GM18502 (cell line): ENCODE results near the gene DLG4.

Experiments used
- ATAC-seq: cut with Tn5 transposase; IDR thresholded peaks from one replicate; pipeline ENCODE4 v1.9.1; 2021; ENCODE audit warnings: mild to moderate bottlenecking; ENCODE audit not compliant: unreplicated experiment, poor library complexity

Gene DLG4

DNA sequence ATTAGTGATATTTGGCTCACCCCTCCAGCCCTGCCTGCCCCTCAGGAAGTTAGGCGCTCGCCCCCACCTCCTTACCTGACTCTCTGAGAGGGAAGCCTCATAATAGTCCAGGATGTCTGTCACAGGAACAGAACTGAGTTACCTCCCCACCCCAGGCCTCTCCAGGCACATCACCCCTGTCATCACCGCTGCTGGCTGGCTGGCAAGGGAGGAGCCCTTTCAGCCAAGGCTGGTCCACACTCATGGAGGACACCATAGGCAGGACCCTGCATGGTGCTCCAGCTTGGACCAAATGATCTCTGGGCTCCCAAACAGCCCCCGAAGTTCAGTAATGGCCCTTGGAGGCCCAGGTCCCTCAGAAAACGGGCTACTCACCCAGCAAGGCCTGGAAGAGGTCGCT is 1.5 kb downstream of the DLG4 start:
- ATAC-seq = no peak

DNA sequence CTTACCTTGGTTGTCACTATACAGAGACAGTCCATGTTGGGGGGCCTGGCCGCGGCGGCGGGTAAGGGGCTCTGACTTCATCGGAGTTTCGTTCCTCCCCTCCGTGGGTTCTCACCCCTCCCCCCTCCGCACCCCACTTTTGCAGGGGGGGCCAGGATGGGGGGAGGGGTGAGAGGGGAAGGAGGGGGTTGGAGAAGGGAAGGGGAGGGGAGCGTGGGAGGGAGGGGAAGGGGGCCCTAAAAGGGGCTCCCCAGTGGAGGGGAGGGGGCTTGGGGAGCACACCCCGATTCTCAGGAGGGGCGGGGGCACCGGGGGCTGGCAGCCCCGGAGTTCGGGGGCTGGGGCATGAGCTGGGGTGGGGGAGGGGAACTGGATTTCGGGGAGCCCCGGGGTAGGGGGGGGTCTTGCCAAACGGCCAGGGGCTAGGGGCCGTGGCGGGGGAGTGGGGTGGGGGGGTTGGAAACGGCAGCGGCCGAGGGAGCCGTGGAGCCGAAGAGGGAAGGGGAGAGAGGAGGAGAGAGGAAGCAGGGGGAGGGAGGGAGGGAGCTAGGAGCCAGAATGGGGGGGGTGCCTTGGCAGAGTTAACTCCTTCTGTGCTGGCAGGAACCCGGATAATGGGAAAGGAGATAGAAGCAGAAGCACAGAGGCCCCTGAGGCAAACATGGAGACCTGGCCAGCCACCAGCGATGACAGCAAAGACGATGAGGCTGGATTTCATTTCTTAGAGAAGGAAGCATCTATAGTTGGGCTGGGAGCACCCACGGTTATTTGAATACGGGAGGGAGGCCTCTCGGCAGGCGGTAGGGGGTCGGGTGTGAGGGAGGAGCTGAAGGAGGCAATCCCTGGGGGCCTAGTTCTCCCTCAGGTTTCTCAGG is 2.3 kb downstream of the DLG4 start:
- ATAC-seq = no peak

DNA sequence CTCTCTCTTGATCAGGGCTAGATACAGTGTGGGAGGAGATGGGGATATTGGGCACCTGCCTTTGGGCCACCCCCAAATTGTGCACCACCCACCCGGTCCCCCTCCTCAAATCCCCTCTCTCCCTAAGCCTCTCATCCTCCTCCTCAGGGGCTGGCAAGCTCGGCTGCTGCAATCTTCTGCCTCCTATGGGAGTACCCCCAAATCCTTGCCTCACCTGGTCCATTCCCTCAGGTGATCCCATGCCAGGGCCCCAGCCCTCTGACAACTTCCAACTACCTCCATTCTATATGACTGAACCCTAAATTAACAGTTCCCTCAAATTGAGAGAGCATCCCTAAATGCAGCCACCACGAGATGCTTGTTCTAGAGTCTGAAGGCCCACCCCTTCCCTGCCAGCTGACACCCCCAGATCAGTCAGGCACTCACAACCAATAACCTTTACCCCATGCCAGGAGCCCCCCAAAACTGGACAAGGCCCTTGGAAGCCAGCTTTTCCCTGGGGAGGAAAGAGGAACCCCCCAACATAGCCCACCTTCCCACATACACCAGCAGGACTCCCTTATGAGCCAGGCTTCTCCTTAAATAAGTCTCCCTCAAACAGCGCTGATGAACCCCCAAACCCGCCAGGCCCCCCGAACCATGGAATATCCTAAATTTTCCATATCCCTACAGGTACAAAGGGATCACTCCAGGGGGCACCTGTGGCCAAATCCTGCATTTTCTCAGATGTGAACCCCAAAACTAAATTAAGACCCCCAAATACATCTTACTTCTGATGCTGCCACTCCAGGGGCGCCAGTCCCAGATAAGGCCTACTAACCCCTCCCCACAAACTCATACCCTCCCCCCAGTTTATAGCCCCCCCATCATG is 3.2 kb downstream of the DLG4 start:
- ATAC-seq = no peak

DNA sequence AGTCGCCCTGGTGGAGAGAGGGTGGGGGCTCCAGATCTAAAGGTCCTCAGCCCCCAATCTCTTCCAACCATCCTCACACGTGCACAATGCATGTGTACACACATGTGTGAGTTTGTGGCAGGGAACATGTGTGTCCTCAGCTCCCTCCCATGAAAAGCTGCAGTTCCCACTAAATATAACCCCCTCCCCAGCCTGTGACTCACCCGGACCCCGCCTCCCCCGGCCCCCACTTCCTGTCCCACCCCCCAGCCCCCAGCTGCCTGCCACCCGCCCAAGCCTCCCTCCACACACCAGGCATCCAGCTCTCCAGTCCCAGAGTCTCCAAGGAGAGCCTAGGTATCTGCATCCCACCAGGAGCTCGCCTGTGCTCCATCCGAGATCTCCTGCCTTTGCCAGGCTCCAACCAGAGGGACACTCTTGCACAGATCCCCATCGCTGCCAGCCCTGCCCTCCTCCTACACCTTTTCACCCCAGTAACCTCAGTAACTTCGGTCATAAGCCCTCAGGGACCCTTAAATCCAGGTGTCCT is 3.9 kb downstream of the DLG4 start:
- no peak for ATAC-seq

DNA sequence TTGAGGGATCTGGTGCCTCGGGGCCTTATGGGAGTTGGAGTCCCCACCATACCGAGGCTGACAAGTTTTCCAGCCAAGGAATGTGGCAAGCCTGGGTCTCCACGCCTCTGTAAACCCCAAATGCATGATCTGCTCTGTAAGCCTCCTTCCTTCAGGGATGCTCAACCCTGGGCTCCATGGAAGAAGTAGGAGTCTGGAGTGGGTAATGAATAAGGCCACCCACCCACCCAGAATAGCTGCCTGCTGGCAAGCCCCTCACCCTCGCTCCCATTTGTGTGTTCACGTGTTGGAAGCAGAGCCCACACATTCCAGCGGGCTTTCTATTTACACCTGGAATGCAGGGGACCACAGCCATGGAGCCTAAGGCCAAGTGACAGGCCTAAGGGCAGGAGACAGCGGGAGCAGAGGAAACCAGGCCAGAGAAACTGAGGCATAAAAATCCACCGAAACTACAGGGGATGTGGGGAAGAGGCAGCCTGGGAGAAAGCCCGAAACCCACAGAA is 4.4 kb downstream of the DLG4 start:
- ATAC-seq = no peak

DNA sequence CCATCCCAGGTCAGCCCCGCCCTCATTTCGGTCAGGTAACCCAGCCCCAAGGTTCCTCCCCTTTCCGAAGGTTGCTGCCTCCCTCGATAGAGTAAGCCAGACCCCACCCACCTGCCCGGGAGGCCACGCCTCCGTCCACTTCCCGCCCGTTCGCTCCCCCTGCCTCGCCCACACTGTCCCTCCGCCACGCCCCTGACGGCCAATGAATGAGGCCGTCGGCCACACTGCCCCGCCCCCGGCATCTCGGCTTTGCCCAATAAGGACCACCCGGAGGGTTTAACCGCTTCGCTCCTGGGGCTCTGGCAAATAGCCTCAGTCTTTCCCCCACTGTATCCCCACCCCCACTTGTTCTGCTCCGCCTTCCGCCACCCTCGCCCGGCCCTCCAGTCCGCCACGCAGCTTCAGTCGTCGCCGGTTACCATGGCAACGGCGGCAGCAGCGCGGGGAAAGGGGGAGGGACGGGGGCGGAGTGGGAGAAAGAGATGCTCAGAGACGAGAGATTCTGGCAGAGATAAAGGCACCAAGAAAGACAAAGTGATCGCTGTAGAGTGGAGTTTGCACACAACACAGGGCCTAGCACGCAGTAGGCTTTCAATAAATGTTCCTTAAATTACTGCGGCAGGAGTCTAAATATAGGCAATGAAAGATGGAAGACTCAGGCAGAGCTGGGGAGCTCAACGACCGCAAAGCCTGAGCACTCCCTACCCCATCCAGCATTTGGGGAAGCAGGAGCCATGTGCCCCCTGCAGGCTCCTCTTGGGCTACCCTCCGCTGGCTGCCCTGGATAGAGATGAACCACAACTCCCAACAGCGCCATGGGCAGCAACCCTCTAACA is 5.1 kb downstream of the DLG4 start:
- peak; percentile 86 for ATAC-seq

DNA sequence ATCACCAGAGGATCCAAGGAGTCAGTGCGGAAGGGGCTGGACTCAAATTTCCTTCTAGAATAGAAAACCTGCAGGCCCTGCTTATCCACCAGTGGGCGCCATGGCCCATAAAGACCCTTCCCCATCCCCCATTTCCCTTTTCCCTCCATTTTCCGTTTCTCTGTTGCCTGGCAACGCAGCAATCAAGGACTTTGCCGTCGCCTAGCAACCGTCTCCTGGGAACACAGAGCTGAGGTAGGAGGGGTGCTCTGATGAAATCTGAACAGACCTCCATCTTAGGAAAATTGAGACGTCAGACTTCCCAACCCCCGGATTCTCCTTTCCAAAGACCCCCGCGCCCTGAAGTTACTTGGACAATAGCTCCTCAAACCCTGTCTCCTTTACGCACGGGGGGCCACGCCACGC is 5.7 kb downstream of the DLG4 start:
- no peak for ATAC-seq

DNA sequence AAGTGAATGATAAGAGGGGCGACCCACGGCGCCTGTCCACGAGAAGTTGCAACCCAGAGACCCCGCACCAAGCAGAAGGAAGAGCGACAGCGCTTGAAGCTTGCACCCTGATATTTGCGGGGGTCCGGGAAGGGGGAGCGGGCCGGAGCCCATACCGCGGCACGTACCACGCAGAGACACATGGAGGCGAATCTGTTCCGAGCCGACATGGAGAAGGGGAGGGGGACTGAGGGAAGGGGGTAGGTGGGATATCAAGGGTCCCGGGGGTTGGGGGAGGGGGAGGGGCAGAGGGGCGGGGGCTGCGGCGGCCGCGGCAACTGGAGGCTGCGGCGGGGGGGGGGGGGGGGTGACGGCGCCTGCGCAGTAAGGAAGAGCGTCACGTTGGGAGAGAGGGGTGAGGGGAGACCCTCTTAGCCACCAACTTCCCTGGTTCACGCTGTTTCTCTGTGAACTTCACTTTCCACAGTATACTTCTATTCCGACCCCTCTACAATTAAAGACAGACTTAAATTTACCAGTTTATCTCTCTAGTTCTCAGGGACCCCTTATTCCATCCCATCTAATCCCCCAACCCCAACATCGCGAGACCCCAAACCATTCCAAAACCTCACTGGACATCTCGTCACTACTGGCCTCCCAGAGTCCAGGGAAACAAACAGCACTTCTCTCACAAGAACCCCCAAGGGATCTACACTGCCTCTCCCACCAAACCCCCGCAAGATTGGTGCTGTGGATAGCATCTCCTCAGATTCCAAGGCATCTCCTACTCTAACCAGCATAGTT is 8.0 kb downstream of the DLG4 start:
- no peak for ATAC-seq

DNA sequence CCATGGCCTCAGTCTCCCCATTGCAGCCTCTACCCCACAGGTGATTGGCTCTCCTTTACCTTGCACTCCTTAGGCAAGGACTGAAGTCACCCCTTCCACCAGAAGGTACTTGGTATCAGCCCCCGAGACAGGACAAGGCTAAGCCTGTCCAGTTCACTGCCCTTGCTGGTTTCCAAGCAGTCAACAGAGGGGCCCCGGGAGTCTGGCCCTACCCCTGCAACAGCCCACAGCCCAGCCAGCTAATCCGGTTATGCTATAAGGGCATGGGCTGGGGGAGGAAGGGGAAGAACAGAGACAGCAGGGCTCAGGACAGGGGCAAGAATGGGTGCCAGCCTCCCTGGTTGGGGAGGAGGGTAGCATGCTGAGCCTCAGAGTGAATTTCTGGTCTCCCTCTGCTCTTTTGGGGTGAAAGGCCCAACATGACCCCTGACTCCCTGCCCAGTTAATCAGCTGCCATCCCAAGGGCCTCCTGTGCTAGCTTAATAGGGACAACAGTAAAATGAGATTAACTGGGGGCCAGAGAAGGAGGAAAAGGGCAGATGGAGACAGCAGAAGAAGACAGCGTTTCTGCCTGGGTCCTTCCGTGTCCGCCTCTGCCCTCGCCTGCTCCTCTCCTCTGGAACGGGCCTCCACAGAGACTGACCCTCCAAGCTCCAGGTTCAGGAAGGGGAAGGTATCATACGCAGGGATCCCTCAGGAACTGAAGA is 10.7 kb downstream of the DLG4 start:
- ATAC-seq = no peak

DNA sequence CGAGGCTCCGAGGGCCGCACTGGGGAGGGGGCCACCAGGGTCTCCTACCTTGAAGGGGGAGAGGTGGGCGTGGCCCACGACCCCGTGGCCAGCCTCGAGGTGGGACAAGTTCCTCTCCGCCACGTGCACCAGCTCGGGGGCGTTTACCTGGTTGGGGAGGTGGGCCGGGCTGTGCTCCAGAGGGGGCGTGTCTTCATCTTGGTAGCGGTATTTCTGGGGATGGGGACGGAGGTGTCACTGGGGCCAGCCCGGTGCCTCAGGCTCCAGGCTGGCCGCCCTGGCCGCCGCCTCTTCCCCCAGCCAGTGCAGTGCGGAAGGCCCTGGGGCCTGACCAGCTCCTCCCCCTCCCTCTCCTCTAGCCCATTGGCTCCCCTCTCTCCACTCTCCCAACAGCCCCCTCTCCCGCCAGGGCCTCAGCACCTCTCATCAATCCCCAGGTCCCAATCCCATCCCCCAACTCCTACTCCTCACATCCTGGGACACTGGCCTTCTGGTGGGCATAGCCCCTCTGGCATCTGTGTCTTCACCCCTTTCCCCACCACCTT is 11.5 kb downstream of the DLG4 start:
- no peak for ATAC-seq

DNA sequence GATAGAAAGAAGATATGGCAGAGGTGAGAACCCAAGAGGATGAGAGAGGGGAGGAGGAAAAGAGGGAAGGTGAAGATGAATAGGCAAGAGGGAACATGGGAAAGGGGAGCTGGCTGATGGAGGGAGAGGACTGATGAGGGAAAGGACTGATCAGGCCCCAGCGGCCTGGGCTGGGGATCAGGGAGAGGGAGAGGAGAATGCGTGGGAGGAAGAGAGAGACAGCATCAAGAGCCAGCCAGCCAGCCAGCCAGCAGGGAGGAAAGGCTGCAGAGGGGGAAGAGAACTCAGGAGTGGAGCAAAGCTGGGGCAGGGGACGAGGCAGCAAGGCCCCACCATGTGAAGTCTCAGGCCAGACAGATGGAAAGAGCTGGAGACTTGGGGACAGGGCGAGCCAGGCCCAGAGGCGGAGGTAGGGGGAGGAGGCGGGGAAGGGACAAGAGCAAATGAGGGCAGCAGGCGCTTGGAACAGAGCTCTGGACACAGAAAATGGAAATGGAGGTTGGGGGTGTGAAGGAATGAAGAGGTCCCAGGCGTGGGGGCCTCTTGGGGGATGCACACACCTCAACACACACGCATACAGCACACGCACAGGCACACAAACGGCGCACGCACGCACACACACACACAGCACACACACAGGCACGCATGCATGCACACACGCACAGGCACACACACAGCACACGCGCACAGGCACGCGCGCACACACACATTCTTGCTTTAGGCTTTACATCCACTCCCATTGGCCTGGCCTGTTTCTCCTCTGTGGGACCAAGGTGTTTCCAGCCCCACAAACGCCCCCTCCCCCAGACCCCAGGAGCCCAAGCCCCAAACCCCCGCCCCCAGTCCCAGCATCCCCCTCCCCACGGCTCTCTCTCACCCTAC is 12.3 kb downstream of the DLG4 start:
- no peak for ATAC-seq

DNA sequence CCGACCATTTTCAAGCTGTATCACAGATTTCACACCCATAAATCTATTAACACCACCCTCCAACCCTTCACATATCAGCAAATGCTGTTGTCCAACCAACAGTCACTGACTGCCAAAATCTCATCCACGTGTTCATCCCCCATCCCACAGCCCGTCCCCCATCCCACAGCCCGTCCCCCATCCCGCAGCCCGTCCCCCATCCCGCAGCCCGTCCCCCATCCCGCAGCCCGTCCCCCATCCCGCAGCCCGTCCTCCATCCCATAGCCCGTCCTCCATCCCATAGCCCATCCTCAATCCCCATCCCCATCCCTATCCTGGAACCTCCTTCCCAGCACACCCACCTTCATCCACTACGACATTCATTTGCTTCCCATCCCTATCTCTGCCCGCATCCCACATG is 14.1 kb downstream of the DLG4 start:
- no peak for ATAC-seq

DNA sequence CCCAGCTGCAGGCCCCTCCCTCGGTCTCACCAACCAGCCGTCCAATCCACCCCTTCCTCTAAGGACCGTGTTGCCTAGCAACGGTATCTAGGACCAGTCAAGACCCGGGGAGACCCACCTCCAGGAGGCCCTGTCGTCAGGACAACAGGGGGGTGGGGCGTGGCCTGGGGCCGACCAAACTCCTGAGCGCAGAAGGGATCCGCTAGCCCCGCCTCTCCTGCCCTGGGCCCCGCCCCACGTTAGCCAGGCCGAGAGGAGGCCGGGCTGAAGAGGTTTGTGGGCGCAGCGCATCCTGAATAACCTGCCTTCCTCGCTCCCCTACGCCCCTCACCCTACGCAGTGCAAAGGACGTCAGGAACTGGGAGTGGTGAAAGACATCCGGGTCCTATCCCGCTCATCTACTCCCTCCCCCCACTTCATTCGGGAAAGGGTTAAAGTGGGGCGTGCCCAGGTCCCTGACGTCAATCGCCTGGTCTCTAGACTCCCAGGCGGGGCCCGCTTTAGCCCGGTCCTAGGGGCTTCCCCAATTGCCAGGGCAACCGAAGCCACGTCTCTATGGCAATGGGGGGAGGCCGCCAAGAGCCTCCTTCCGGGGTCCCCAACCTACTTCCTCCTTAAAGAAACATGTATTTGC is 14.7 kb downstream of the DLG4 start:
- peak; percentile 86 for ATAC-seq

DNA sequence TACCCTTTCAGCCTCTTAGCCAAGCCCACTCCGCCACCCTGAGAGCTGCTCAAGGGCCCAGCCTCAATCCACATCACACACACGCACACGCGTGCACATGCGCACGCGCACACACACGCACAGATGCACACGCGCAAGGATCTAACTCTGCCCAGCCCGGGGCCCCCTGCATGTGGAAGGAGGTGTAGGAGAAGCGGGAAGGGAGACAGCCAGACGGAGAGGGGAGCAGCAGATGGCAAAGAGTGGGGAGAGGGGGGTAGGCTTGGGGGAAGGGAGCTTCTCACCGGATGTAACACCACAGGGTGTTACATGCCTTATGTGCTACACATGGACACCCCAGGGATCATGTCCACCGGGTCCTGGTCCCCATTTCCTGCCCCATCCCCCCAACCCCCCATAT is 15.3 kb downstream of the DLG4 start:
- no peak for ATAC-seq

DNA sequence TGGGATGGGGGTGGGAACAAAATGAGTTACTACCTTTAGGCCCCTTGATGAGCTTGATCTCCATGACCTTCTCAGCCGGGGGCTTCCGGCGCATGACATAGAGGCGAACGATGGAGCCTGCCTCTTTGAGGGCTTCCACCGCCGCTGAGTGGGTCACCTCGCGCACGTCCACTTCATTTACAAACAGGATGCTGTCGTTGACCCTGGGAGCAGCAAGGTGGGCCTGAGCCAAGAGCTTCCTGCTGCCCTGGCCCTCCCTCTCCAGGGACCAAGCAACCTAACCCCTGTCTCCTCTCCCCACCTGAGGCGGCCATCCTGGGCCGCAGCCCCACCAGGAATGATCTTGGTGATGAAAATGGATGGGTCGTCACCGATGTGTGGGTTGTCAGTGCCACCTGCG is 16.2 kb downstream of the DLG4 start:
- no peak for ATAC-seq

DNA sequence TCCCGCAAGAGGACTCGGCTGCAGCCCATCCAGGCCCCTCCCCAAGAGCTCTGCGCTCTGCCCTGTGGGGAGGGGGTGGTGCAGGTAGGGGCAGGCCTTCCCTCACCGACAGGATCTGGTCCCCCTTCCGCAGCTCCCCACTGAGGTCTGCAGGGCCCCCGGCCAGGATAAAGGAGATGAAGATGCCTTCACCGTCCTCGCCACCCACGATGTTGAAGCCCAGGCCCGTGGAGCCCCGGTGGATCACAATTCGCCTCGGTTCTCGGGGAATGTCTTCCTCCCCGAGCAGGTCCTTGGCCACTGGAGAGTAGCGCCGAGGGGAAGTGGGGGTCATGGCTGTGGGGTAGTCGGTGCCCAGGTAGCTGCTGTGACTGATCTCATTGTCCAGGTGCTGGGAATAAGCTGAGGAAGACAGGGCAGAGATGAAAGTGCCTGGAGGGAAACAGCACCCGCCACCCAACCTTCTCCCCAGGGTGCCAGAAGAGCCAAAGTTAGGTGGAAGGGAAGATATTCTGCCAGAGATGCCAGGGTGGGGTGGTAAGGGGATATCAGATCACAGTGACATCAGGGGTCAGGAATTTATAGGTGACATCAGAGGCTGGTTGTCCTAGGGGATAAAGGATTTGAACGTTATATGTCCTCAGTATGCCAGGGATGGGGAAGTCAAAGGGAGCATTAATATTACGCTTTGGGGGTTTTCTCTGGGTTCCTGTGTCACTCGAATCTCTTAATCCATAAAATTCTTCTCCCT is 22.8 kb downstream of the DLG4 start:
- ATAC-seq = no peak
